ENCODE measurements around the gene C3orf22. TPM values are rescaled to one million over a fixed set of nuclear protein-coding genes. Genes with fewer than 3 reads are reported as not detected.

The C3orf22 gene
- total RNA-seq, 4 donors from 2014 or later, result not detected

- Histone ChIP-seq H3K27ac (no peak overlapping the region), H3K4me3 (no peak overlapping the region), H3K4me1 (no peaks in the 10 kb centered on the region), H3K36me3 (no peaks in the 10 kb centered on the region), H3K27me3 (no peaks in the 10 kb centered on the region), H3K9me3 (no peaks in the 10 kb centered on the region)
- DNase-seq, result peak; percentile 2
- TF ChIP-seq POLR2AphosphoS5 (IDR thresholded peaks at IDR 0.05), result no peak
- no peak for TF ChIP-seq POLR2A (IDR thresholded peaks at IDR 0.05)
- TF ChIP-seq CTCF (IDR thresholded peaks at IDR 0.05), result no peak
- no peak for TF ChIP-seq EP300 (IDR thresholded peaks at IDR 0.05; ENCODE audit: low read depth)
- intact Hi-C loops (cut with DNase I; ENCODE audit: low total_unique reads) (no loop called here), in situ Hi-C loops (cut with MboI; ENCODE audit: low pct_ligation_motif_present in 1 of 4, low pct_unique_long_range_greater_than_20kb in 1 of 4, low sequenced_read_pairs in 3 of 4) (no loop called here)
- 29 to 59% methylated on average over 3 to 9 of the region's 9 CpGs for WGBS, 2 donors (ENCODE audit: low coverage in 1 of 2)
Measured at GRCh38 chr3:126548556-126549466, 9.9 kb downstream of the C3orf22 start.

DNA sequence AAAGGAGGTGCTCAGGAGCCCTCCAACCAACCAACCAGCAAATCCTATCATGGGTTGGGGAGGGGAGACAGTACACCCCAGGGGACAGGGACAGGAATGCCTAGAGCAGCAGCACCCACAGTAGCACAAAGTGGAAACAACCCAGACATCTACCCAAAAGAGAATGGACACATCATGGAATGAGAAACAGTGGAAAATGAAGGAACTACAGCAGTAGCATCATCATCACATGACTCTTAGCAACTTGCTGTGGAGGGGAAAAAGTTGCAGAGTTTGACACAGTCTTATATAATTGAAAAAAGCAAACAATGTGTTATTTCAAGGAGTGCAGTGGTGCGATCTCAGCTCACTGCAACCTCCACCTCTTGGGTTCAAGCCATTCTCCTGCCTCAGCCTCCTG, 11.0 kb downstream of the C3orf22 start:
- Histone ChIP-seq H3K9me3 (no peaks in the 10 kb centered on the region), H3K4me1 (no peaks in the 10 kb centered on the region), H3K27me3 (no peaks in the 10 kb centered on the region), H3K4me3 (no peak overlapping the region), H3K27ac (no peak overlapping the region), H3K36me3 (no peaks in the 10 kb centered on the region)
- in situ Hi-C loops (cut with MboI; ENCODE audit: low pct_ligation_motif_present in 1 of 4, low pct_unique_long_range_greater_than_20kb in 1 of 4, low sequenced_read_pairs in 3 of 4) (no loop called here), intact Hi-C loops (cut with DNase I; ENCODE audit: low total_unique reads) (no loop called here)
- TF ChIP-seq POLR2AphosphoS5 (IDR thresholded peaks at IDR 0.05) (no peak), POLR2A (IDR thresholded peaks at IDR 0.05) (no peak), EP300 (IDR thresholded peaks at IDR 0.05; ENCODE audit: low read depth) (no peak)
- no peak for DNase-seq
- 55% methylated on average over 1 of the region's 1 CpG; no CpG with 5 or more reads in 1 of the 2 donors for WGBS, 2 donors (ENCODE audit: low coverage in 1 of 2)

DNA sequence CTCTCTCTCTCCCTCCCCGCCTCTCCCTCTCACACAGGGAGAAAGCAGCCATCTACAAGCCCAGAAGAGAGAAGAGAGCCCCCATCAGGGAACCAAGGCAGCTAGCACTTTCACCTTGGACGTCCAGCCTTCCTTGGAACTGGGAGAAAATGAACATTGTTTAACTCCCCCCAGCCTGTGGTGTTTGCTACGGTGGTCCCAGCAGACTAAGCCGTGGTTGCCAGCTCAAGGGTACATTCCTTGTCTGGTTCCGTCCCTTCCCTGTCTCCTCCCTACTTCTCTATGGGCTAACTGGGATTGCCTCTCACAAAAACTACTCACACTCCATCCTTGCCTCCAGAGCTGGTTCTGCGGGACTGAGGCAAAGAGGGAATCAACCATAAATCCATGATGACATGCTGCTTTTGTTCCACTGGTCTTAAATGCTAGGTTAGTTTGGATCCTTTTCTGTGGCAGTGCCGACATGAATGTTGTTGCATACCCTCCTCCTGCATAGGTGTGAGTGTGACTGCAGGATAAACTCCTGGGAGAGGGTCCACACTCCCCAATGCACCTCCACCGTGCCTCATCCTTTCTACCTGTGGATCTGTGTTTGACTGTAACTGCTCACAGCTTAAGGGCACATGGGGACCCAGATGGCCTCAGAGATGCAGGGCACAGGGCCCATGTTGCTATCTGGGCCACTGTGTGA, 12.0 kb downstream of the C3orf22 start:
- Histone ChIP-seq H3K27ac (no peak overlapping the region), H3K27me3 (peaks cover 10% of the 10 kb centered on the region), H3K4me1 (no peaks in the 10 kb centered on the region), H3K4me3 (no peak overlapping the region), H3K36me3 (no peaks in the 10 kb centered on the region), H3K9me3 (no peaks in the 10 kb centered on the region)
- 79 to 80% methylated on average over 1 to 8 of the region's 8 CpGs for WGBS, 2 donors (ENCODE audit: low coverage in 1 of 2)
- intact Hi-C loops (cut with DNase I; ENCODE audit: low total_unique reads) (no loop called here), in situ Hi-C loops (cut with MboI; ENCODE audit: low pct_ligation_motif_present in 1 of 4, low pct_unique_long_range_greater_than_20kb in 1 of 4, low sequenced_read_pairs in 3 of 4) (no loop called here)
- TF ChIP-seq POLR2AphosphoS5 (IDR thresholded peaks at IDR 0.05) (no peak), EP300 (IDR thresholded peaks at IDR 0.05; ENCODE audit: low read depth) (no peak), CTCF (IDR thresholded peaks at IDR 0.05) (no peak), POLR2A (IDR thresholded peaks at IDR 0.05) (no peak)
- peak; percentile 1 for DNase-seq

- H3K9me3 ChIP-seq, result no peaks in the 10 kb centered on the region
- intact Hi-C loops (cut with DNase I; ENCODE audit: low total_unique reads) (no loop called here), in situ Hi-C loops (cut with MboI; ENCODE audit: low pct_ligation_motif_present in 1 of 4, low pct_unique_long_range_greater_than_20kb in 1 of 4, low sequenced_read_pairs in 3 of 4) (no loop called here)
- peaks cover 17% of the 10 kb centered on the region for H3K27me3 ChIP-seq
- H3K4me3 ChIP-seq, result no peak overlapping the region
- TF ChIP-seq CTCF (IDR thresholded peaks at IDR 0.05) (no peak), POLR2A (IDR thresholded peaks at IDR 0.05) (no peak), EP300 (IDR thresholded peaks at IDR 0.05; ENCODE audit: low read depth) (no peak), POLR2AphosphoS5 (IDR thresholded peaks at IDR 0.05) (no peak)
- no peaks in the 10 kb centered on the region for H3K4me1 ChIP-seq
- 92% methylated on average over 6 of the region's 6 CpGs; no CpG with 5 or more reads in 1 of the 2 donors for WGBS, 2 donors (ENCODE audit: low coverage in 1 of 2)
- H3K36me3 ChIP-seq, result no peaks in the 10 kb centered on the region
- DNase-seq, result peak; percentile 1
- no peak overlapping the region for H3K27ac ChIP-seq
Measured at GRCh38 chr3:126546013-126546412, 12.7 kb downstream of the C3orf22 start.
